HepG2 (cell line): ENCODE measurements around the gene POMT1. TPM values are rescaled to one million over a fixed set of nuclear protein-coding genes. Genes with fewer than 3 reads are reported as not detected.

Experiments used
- ATAC-seq: fragments of 200-7000 bp; cut with Tn5 transposase; 3 replicates; pipeline ENCODE4 v1.9.1; 2020; ENCODE audit warnings: mild to moderate bottlenecking, moderate library complexity
- BruUV-seq: library from RNA; stranded (reverse); fragments of 400-500 nt; replicated peaks from 2 replicates; lab custom pipeline; 2021; lab: Mats Ljungman, UMichigan
- CTCF ChIA-PET: fragments of 300-600 bp; formaldehyde crosslinking; extraction: SDS; loops from one replicate; lab custom pipeline; 2021; ENCODE audit warnings: low total read pairs, inconsistent platforms, low intra/inter-chr PET ratio; lab: Yijun Ruan, JAX
- POLR2A ChIA-PET: fragments of 350-600 bp; sonication (Branson Sonifier 250); formaldehyde crosslinking; loops from one replicate; lab custom pipeline; 2020; ENCODE audit warnings: antibody characterized with exemption, inconsistent platforms; lab: Yijun Ruan, JAX
- DNase-seq: peaks from one replicate; pipeline ENCODE4 v3.0.0-alpha.2; 2015; ENCODE audit warnings: low spot score
- FAIRE-seq: peaks from 3 replicates; lab custom pipeline; 2011; peaks lifted over from hg19 to GRCh38; lab: Jason Lieb, UNC
- H2AFZ ChIP-seq: one replicate; pipeline ENCODE4 v1.6.1; 2011; ENCODE audit warnings: low read length, inconsistent platforms
- H3K27ac ChIP-seq: fragments of 300-600 bp; 3 replicates; pipeline ENCODE4 v1.8.0; 2011; ENCODE audit warnings: mixed run types, mild to moderate bottlenecking, mixed read lengths, low read length, inconsistent platforms; ENCODE audit not compliant: insufficient read depth; ENCODE audit errors: extremely low read length
- H3K27me3 ChIP-seq, 2 experiments: fragments of 200-600 bp in 1 of 2; 2 replicates in 1 of 2; 3 replicates in 1 of 2; pipeline versions ENCODE4 v1.6.0 to v1.8.0; 2011; ENCODE audit warnings: low read length in 2 of 2, mild to moderate bottlenecking in 2 of 2, moderate library complexity in 2 of 2, inconsistent platforms in 1 of 2; ENCODE audit not compliant: insufficient read depth in 2 of 2, control insufficient read depth in 1 of 2
- H3K36me3 ChIP-seq, 2 experiments: fragments of 200-600 bp in 1 of 2; replicated peaks in 1 of 2; 2 replicates in 1 of 2; 3 replicates in 1 of 2; pipeline versions ENCODE4 v1.5.1 to v1.8.0; 2011; ENCODE audit warnings: low read length in 2 of 2, inconsistent platforms in 1 of 2; ENCODE audit not compliant: insufficient read depth in 2 of 2, control insufficient read depth in 1 of 2
- H3K4me1 ChIP-seq: 2 replicates; pipeline ENCODE4 v1.5.1; 2012; ENCODE audit warnings: low read length, inconsistent platforms; ENCODE audit not compliant: insufficient read depth
- H3K4me2 ChIP-seq: 2 replicates; pipeline ENCODE4 v1.6.0; 2011; ENCODE audit warnings: low read depth, low read length, inconsistent platforms
- H3K4me3 ChIP-seq, 3 experiments: fragments of 200-600 bp in 1 of 3; sonication (generic), shearing (Covaris generic) in 1 of 3; replicated peaks in 1 of 3; 2 replicates each; pipeline ENCODE4 v1.5.1; 2011 to 2016; ENCODE audit warnings: low read length in 3 of 3, inconsistent platforms in 2 of 3, low read depth in 2 of 3, mild to moderate bottlenecking in 2 of 3, control low read depth in 1 of 3, mixed read lengths in 1 of 3; ENCODE audit not compliant: insufficient read depth in 1 of 3
- H3K79me2 ChIP-seq: one replicate; pipeline ENCODE4 v1.6.1; 2011; ENCODE audit warnings: low read length, inconsistent platforms; ENCODE audit not compliant: insufficient read depth
- H3K9ac ChIP-seq: 2 replicates; pipeline ENCODE4 v1.6.0; 2011; ENCODE audit warnings: mild to moderate bottlenecking, low read depth, low read length, inconsistent platforms; ENCODE audit not compliant: insufficient read depth
- H3K9me3 ChIP-seq: 2 replicates; pipeline ENCODE4 v1.5.1; 2012; ENCODE audit warnings: mild to moderate bottlenecking, low read length
- H4K20me1 ChIP-seq: 2 replicates; pipeline ENCODE4 v1.6.0; 2011; ENCODE audit warnings: inconsistent platforms, mild to moderate bottlenecking, low read length, moderate library complexity; ENCODE audit not compliant: insufficient read depth
- MAFK ChIP-seq, 2 experiments: IDR thresholded peaks in 1 of 2; conservative IDR thresholded peaks in 1 of 2; 2 replicates each; pipeline ENCODE4 v1.6.1; 2011; ENCODE audit warnings: improper control_type of control experiment in 2 of 2, low read length in 2 of 2
- POLR2AphosphoS5 ChIP-seq: IDR thresholded peaks from 2 replicates; pipeline ENCODE4 v1.6.1; 2012; ENCODE audit warnings: low read depth, low read length
- POLR2G ChIP-seq: fragments of 200-400 bp; formaldehyde crosslinking; IDR thresholded peaks from 2 replicates; pipeline ENCODE4 v1.6.1; 2018; ENCODE audit warnings: mild to moderate bottlenecking, low read depth, low read length, moderate library complexity
- RBM22 ChIP-seq: fragments of 200-400 bp; formaldehyde crosslinking; optimal IDR thresholded peaks from 2 replicates; pipeline ENCODE3; 2017; ENCODE audit warnings: mild to moderate bottlenecking, low read length, moderate library complexity
- SNRNP70 ChIP-seq: fragments of 200-400 bp; formaldehyde crosslinking; IDR thresholded peaks from 2 replicates; pipeline ENCODE4 v1.6.1; 2017; ENCODE audit warnings: mild to moderate bottlenecking, low read depth, low read length, moderate library complexity
- ZC3H13 ChIP-seq: sonication (generic); formaldehyde crosslinking; IDR thresholded peaks from 2 replicates; pipeline ENCODE4 v1.8.1; 2023; ENCODE audit warnings: mild to moderate bottlenecking, missing genetic modification reagents, moderate library complexity
- WGBS: methylation state at CpG from one replicate; pipeline ENCODE4 v1.1.6; 2017; ENCODE audit warnings: low lambda C conversion rate; 5-methylcytosine and 5-hydroxymethylcytosine counted together
- in situ Hi-C: cut with HindIII; loops from 2 replicates; pipeline ENCODE4 v1.10.0; 2017; ENCODE audit warnings: low pct_unique_long_range_greater_than_20kb; ENCODE audit not compliant: extremely low pct_ligation_motif_present
- intact Hi-C: fragments of 100-400 bp; cut with micrococcal nuclease; formaldehyde crosslinking; loops from one replicate; pipeline ENCODE4 v1.10.0; 2022; ENCODE audit not compliant: unreplicated experiment
- polyA plus RNA-seq, 8 experiments: library from polyadenylated mRNA; depleted of rRNA in 3 of 8; stranded (reverse) in 7 of 8; unstranded in 1 of 8; fragments of >200 nt; fragmentation: Illumina TruSeq in 4 of 8; extraction: Trizol in 4 of 8; gene quantifications; 2 replicates each; pipeline versions ENCODE4 v1.2.1 to v1.2.3, GENCODE V29; 2011 to 2016; ENCODE audit warnings: low read depth in 4 of 8, missing spikeins in 1 of 8, mixed read lengths in 1 of 8; ENCODE audit not compliant: insufficient read depth in 1 of 8
- total RNA-seq, 5 experiments: library from RNA; depleted of rRNA; stranded (reverse); fragments of >200 nt; fragmentation: Illumina TruSeq; extraction: Trizol; gene quantifications; 2 replicates each; pipeline ENCODE4 v1.2.3, GENCODE V29; 2016; ENCODE audit warnings: low read depth in 1 of 5
- TF ChIP-seq, protein P1 (sequence below): fragments of 450-650 bp; IDR thresholded peaks from 2 replicates; pipeline ENCODE4 v1.6.1; 2017

POMT1 gene
- total and polyA plus RNA-seq, 2 of the 13 experiments (the other 11 are each of a cell fraction or from before 2014, with no cell fraction given): 21.6 to 22.7 TPM

DNA sequence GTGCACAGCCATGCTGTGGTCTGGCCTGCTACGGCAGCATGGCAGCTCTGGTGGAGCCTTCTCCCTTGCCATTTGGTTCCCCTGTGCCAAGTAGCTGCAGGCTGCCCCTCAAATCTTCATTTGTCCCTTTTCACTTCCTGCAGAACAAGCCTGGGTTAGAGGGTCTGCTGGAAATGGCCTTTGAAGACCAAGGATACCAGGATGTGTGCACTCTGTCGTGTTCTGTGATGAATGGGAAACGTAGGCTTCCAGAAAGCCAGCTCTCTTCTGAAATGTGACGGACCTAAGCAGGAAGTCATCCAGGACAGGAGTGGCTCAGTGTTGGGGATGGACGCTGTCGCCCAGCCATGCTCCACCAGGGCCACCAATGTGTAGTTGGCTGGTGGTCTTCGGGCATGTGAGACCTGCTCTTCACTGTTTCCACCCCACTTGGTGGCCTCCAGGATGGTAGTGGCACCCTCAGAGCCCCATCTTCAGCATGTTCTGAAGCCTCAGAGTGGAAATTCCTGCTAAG is 3.4 kb upstream of the POMT1 start:
- Histone ChIP-seq H2AFZ (no peak overlapping the region), H3K27ac (no peak overlapping the region), H3K9me3 (no peaks in the 10 kb centered on the region), H4K20me1 (no peaks in the 10 kb centered on the region), H3K4me2 (no peak overlapping the region), H3K4me3 (no peak overlapping the region), H3K36me3 (peaks cover 25 to 39% of the 10 kb centered on the region in 2 experiments), H3K9ac (no peak overlapping the region), H3K27me3 (no peaks in the 10 kb centered on the region; a peak in 1 of 5 replicates), H3K79me2 (peaks cover 2% of the 10 kb centered on the region), H3K4me1 (peaks cover 26% of the 10 kb centered on the region)
- ChIA-PET CTCF (no interaction called here), POLR2A (interaction anchor here (1.7 kb wide), 1 partner anchor 126 kb away, joined by 4 read pairs; no protein-coding TSS in a partner anchor)
- ATAC-seq (no peak), FAIRE-seq (no peak), DNase-seq (no peak)
- no TSS peak for BruUV-seq
- WGBS: 92% methylated on average over 4 of the region's 7 CpGs
- in situ Hi-C loops (no loop called here), intact Hi-C loops (no loop called here)
- TF ChIP-seq POLR2AphosphoS5 (0 out of 2 replicates have a peak, but pooled peaks have one; percentile 27), RBM22 (peak; percentile 86), POLR2G (peak; percentile 31; the same call in 1 of the 2 replicates)
- TF ChIP-seq, protein P1, sequence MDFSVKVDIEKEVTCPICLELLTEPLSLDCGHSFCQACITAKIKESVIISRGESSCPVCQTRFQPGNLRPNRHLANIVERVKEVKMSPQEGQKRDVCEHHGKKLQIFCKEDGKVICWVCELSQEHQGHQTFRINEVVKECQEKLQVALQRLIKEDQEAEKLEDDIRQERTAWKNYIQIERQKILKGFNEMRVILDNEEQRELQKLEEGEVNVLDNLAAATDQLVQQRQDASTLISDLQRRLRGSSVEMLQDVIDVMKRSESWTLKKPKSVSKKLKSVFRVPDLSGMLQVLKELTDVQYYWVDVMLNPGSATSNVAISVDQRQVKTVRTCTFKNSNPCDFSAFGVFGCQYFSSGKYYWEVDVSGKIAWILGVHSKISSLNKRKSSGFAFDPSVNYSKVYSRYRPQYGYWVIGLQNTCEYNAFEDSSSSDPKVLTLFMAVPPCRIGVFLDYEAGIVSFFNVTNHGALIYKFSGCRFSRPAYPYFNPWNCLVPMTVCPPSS: no peak

DNA sequence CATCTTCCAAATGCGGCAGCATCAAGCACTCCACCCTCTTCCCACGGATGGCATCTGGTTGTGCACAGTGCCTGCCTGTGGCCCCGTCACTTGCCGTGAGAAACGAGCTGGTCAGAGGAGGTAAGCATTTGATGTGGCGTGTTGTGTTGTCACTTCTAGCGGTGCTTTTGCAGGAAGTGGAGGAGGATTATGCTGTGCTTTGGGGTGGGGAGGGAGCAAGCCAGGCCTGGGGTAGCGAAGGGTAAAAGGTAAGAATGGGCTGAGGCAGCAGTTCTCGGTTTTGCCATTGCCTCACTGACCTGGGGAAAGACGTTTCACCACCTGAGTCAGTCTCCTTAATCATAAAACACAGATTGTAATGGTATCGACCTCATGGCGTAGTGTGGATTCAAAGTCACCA is 2.3 kb upstream of the POMT1 start:
- Histone ChIP-seq H3K9ac (no peak overlapping the region), H2AFZ (no peak overlapping the region), H3K36me3 (peaks cover 15 to 29% of the 10 kb centered on the region in 2 experiments), H3K4me1 (peaks cover 33% of the 10 kb centered on the region), H3K4me3 (no peak overlapping the region), H3K4me2 (no peak overlapping the region), H4K20me1 (no peaks in the 10 kb centered on the region)
- intact Hi-C loops: no loop called here
- WGBS: 94% methylated on average over 12 of the region's 12 CpGs
- FAIRE-seq: no peak
- TF ChIP-seq SNRNP70 (no peak), POLR2G (peak; percentile 32; the same call in 1 of the 2 replicates), ZC3H13 (0 out of 2 replicates have a peak, but pooled peaks have one; percentile 28), RBM22 (peak; percentile 63), MAFK (conservative IDR thresholded peaks at IDR 0.05 in 1 of 2, IDR thresholded peaks at IDR 0.05 in 1 of 2; ENCODE audit: low read length in 2 of 2) (0 out of 4 replicates have a peak, but pooled peaks of 1 of the 2 experiments have one; percentile 18)
- TF ChIP-seq, all 625 proteins: peak for 4
- H3K27ac ChIP-seq: no peak overlapping the region
- ATAC-seq (no peak), DNase-seq (no peak)
- ChIA-PET CTCF (no interaction called here), POLR2A (no interaction called here)
- in situ Hi-C loops: no loop called here
- H3K27me3 ChIP-seq: no peaks in the 10 kb centered on the region; a peak in 1 of 5 replicates
- H3K9me3 ChIP-seq: no peaks in the 10 kb centered on the region
- peaks cover 2% of the 10 kb centered on the region for H3K79me2 ChIP-seq
- no TSS peak for BruUV-seq
